ENCODE data around the gene EPB41. TPM values are rescaled to one million over a fixed set of nuclear protein-coding genes. Genes with fewer than 3 reads are reported as not detected.

EPB41 gene
- total and polyA plus RNA-seq, 12 donors, result 4.1 to 36.8 (median 23.0) TPM

- ATAC-seq, result no peak
- no peak for TF ChIP-seq CTCF (IDR thresholded peaks at IDR 0.05)
These were observed 97.4 kb downstream of the EPB41 start for GRCh38 chr1:29011775-29012174.

GRCh38 chr1:29017235-29017634 is 102.9 kb downstream of the EPB41 start:
- DNase-seq (no peak), ATAC-seq (no peak)
- no peak for TF ChIP-seq CTCF (IDR thresholded peaks at IDR 0.05)
- Histone ChIP-seq H3K4me1 (no peaks in the 10 kb centered on the region), H3K27me3 (no peaks in the 10 kb centered on the region), H3K36me3 (peaks cover 0 to 19% (median 0%) of the 10 kb centered on the region in 9 donors), H3K4me3 (no peak overlapping the region), H3K9me3 (no peaks in the 10 kb centered on the region), H3K27ac (no peak overlapping the region)
- WGBS, 2 donors, result 86 to 92% methylated on average over 5 of the region's 5 CpGs
- intact Hi-C loops (cut with DNase I), result no loop called here

More at GRCh38 chr1:29011775-29012174, 97.4 kb downstream of the EPB41 start:
- no peak overlapping the region for H3K4me3 ChIP-seq
- no peak overlapping the region for H3K27ac ChIP-seq
- no peaks in the 10 kb centered on the region for H3K27me3 ChIP-seq
- H3K9me3 ChIP-seq, result no peaks in the 10 kb centered on the region
- intact Hi-C loops (cut with DNase I), result no loop called here
- H3K4me1 ChIP-seq, result no peaks in the 10 kb centered on the region
- DNase-seq, result no peak
- H3K36me3 ChIP-seq, result peaks cover 0 to 11% (median 0%) of the 10 kb centered on the region in 9 donors
- 81 to 82% methylated on average over 3 of the region's 3 CpGs for WGBS, 2 donors

- Histone ChIP-seq H3K36me3 (peaks cover 0 to 19% (median 0%) of the 10 kb centered on the region in 9 donors), H3K4me1 (no peaks in the 10 kb centered on the region), H3K27ac (no peak overlapping the region), H3K27me3 (no peaks in the 10 kb centered on the region), H3K9me3 (no peaks in the 10 kb centered on the region), H3K4me3 (no peak overlapping the region)
- intact Hi-C loops (cut with DNase I), result no loop called here
- DNase-seq (no peak), ATAC-seq (no peak)
- 93 to 95% methylated on average over 8 of the region's 8 CpGs for WGBS, 2 donors
- no peak for TF ChIP-seq CTCF (IDR thresholded peaks at IDR 0.05)
These were observed 103.8 kb downstream of the EPB41 start for GRCh38 chr1:29017975-29018712.

GRCh38 chr1:29022620-29023019 is 108.3 kb downstream of the EPB41 start:
- Histone ChIP-seq H3K27ac (no peak overlapping the region), H3K4me1 (no peaks in the 10 kb centered on the region), H3K27me3 (no peaks in the 10 kb centered on the region), H3K36me3 (peaks cover 0 to 12% (median 0%) of the 10 kb centered on the region in 9 donors), H3K4me3 (no peak overlapping the region), H3K9me3 (no peaks in the 10 kb centered on the region)
- DNase-seq (no peak), ATAC-seq (no peak)
- intact Hi-C loops (cut with DNase I), result no loop called here
- no peak for TF ChIP-seq CTCF (IDR thresholded peaks at IDR 0.05)
- WGBS, 2 donors, result 100% methylated on average over 3 of the region's 3 CpGs
